Measurements from ENCODE around the gene CABLES1. TPM values are rescaled to one million over a fixed set of nuclear protein-coding genes. Genes with fewer than 3 reads are reported as not detected.
"Not testable (repeated sequence)": the region's sequence is repeated elsewhere in the genome, so short reads cannot be mapped to it uniquely, and the experiment has no call there.

The CABLES1 gene
- total RNA-seq, 1 experiment from 2014 or later, result 5.1 TPM

DNA sequence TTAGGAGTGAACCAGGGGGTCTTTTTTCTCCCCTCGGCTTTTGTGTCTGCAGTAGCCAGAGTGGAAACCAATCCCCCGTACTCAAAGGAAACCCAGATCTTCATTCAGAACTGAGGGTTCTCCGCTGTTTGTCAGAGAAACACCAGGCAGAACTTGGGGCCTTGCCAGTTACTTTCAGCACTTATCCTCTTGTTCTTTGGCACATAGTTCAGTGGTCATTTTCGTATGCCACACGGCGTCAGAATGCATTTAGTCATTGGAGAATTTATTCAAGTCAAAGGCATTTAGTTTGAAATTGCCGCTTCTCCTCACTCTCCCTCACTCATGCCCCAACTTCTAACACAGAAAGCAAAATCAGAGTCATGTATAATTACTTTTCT is 102.9 kb downstream of the CABLES1 start:
- Histone ChIP-seq H3K27ac (peak overlapping the region; percentile 40), H3K27me3 (replicated peaks) (no peaks in the 10 kb centered on the region), H3K4me1 (replicated peaks) (peaks cover 22% of the 10 kb centered on the region), H3K36me3 (no peaks in the 10 kb centered on the region), H3K9me3 (replicated peaks) (no peaks in the 10 kb centered on the region), H3K4me3 (peak overlapping the region; percentile 11)
- DNase-seq (ENCODE audit: low read depth in 1 of 2, low spot score in 2 of 2), result peak; percentile 56 to 58

DNA sequence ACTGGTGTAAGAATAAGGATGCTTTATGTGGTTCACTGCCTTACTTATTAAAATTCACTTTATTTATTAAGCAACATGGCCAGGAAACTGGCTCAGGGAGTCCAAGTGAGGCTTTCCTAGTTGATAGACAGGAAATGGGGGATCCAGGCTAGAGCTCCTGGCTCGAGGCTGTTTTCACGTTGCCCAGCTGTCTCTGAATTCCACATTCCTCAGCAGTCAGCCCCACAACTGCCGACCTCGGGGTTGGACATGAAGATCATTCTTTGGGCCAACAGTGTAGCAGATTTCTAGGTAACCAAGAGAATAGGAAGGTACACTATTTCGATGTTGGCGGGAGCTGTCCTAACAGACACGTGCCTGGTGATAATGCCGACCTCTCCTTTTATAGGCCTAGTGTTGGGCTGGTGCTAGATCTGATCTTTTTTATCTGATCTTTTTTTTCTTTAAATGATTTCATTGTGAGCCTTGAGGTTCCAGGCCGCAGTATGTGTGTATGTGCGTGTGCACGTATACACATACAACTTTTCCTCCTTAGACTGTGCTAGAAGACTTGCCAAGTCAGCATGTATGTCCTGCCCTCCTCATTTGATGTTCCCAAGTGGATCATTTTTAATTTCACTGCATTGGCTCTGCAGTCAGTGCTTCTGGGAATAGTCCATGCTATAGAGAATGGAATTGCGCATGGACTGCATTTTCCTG is 103.5 kb downstream of the CABLES1 start:
- peak overlapping the region; percentile 40 for H3K27ac ChIP-seq
- no peaks in the 10 kb centered on the region for H3K9me3 ChIP-seq (replicated peaks)
- peaks cover 22% of the 10 kb centered on the region for H3K4me1 ChIP-seq (replicated peaks)
- no peak for DNase-seq (ENCODE audit: low read depth in 1 of 2, low spot score in 2 of 2)
- H3K36me3 ChIP-seq, result no peaks in the 10 kb centered on the region
- no peak overlapping the region for H3K4me3 ChIP-seq
- H3K27me3 ChIP-seq (replicated peaks), result no peaks in the 10 kb centered on the region

DNA sequence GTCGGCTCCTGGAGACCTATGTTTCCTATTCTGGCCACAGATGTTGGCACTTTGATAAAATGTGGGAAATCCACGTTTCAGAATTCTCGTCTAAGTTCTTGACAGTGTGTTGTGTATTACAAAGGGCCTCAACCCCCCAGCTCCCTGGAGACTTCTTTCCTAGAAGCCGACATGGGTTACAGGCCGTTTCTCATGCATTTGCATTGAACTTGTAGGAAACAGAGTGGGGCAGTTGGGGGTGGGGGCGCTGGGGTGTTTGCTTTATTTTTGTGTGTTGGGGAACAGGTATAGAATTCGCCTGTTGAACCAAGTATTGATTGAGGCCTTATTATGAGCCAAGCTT is 104.0 kb downstream of the CABLES1 start:
- no peak for DNase-seq (ENCODE audit: low read depth in 1 of 2, low spot score in 2 of 2)
- Histone ChIP-seq H3K9me3 (replicated peaks) (no peaks in the 10 kb centered on the region), H3K4me3 (no peak overlapping the region), H3K27me3 (replicated peaks) (no peaks in the 10 kb centered on the region), H3K4me1 (replicated peaks) (peaks cover 22% of the 10 kb centered on the region), H3K27ac (no peak overlapping the region), H3K36me3 (no peaks in the 10 kb centered on the region)

DNA sequence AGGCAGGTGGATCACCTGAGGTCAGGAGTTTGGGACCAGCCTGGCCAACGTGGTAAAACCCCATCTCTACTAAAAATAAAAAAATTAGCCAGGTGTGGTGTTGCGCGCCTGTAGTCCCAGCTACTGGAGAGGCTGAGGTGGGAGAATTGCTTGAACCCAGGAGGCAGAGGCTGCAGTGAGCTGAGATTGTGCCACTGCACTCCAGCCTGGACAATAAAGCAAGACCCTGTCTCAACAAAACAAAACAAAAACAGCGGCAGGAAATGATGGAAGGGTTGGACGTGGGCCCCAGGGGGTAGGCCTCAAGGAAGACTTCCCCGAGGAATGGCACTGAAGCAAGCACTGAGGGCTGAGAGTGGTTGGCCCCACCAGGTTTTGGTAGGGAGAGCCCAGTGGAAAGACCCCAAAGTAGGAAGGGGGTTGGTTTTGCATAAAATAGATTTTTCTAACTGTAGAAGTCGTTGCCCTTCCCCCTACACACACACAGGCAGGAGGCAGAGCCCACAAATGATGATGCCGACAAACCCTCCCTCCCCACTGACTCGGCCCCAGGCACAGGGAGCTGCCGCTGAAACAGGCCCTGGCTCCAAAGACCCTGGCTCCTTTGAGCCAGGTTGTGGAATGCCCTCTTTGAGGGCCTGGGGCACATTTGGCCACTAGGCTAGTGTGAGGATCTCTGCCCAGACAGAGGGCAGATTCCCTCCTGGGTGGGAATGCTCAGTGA is 104.8 kb downstream of the CABLES1 start:
- H3K27ac ChIP-seq, result no peak overlapping the region

DNA sequence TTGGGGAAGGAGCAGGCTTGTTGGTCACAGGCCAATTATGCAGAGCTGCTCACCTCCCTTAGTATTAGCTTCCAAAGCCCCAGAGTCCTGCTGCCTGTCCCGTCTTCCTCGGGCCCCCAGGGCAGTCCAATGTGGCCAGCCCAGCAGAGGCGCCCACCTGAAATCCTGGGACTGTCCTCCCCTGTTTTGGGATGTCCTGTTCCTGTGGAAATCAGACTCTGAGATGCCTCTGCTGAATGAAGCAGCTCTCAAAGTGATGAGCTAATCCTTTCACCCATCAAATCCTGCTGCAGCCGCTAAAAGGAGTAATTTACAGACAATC is 105.3 kb downstream of the CABLES1 start:
- no peak overlapping the region for H3K4me3 ChIP-seq
- H3K4me1 ChIP-seq (replicated peaks), result peaks cover 22% of the 10 kb centered on the region
- H3K27ac ChIP-seq, result no peak overlapping the region
- H3K27me3 ChIP-seq (replicated peaks), result no peaks in the 10 kb centered on the region
- H3K9me3 ChIP-seq (replicated peaks), result no peaks in the 10 kb centered on the region
- no peaks in the 10 kb centered on the region for H3K36me3 ChIP-seq
- DNase-seq (ENCODE audit: low read depth in 1 of 2, low spot score in 2 of 2), result no peak

More for the DNA sequence above, 104.8 kb downstream of the CABLES1 start:
- no peaks in the 10 kb centered on the region for H3K9me3 ChIP-seq (replicated peaks)
- peaks cover 22% of the 10 kb centered on the region for H3K4me1 ChIP-seq (replicated peaks)
- no peak for DNase-seq (ENCODE audit: low read depth in 1 of 2, low spot score in 2 of 2)
- no peak overlapping the region for H3K4me3 ChIP-seq
- no peaks in the 10 kb centered on the region for H3K27me3 ChIP-seq (replicated peaks)
- no peaks in the 10 kb centered on the region for H3K36me3 ChIP-seq

DNA sequence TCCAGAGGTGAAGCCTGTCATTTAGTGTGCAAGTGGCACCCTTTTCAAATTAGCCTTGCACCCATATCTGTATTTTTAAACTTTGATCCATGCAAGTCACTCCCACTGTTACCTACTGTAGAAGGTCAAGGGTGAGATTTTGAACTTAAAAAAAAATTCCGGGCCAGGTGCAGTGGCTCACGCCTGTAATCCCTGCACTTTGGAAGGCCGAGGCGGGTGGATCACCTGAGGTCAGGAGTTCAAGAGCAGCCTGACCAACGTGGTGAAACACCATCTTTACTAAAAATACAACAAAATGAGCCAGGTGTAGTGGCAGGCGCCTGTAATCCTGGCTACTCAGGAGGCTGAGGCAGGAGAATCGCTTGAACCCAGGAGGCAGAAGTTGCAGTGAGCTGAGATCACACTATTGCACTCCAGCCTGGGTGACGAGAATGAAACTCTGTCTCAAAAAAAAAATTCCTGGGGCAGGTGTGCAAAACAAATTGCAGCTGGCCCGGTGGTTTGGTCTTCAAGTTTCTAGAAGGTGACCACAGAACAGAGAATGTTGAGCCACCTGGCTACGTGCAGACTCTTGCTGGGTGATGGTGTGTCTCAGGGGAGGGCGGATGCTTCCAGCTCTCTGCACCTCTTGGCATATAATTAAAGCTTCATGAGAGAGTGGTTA is 106.7 kb downstream of the CABLES1 start:
- not testable (repeated sequence) for H3K27ac ChIP-seq; H3K4me3 ChIP-seq; DNase-seq (ENCODE audit: low read depth in 1 of 2, low spot score in 2 of 2); H3K9me3 ChIP-seq (replicated peaks); H3K36me3 ChIP-seq; H3K27me3 ChIP-seq (replicated peaks)
- peaks cover 22% of the 10 kb centered on the region for H3K4me1 ChIP-seq (replicated peaks)

DNA sequence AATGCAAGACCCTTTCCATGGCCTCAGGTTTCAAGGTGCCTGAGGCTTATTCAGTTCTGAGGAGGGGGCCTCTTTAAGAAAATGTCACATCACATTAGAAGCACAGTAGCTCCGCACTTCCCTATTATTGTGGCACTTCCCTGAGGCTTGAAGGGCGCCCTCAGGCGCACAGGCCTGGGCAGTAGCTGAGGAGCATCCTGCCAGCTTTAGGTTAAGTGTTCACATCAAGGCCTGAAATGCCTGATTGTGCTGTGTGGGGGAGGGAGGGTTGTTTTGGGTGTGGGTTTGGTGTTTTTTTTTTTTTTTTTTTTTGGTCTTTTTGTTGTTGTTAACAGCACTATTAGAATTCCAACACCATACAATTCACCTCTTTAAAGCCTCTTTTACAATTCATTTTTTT is 107.9 kb downstream of the CABLES1 start:
- Histone ChIP-seq H3K4me1 (replicated peaks) (peaks cover 10% of the 10 kb centered on the region), H3K4me3 (no peak overlapping the region), H3K27me3 (replicated peaks) (no peaks in the 10 kb centered on the region), H3K27ac (no peak overlapping the region), H3K36me3 (no peaks in the 10 kb centered on the region), H3K9me3 (replicated peaks) (no peaks in the 10 kb centered on the region)
- DNase-seq (ENCODE audit: low read depth in 1 of 2, low spot score in 2 of 2), result no peak

DNA sequence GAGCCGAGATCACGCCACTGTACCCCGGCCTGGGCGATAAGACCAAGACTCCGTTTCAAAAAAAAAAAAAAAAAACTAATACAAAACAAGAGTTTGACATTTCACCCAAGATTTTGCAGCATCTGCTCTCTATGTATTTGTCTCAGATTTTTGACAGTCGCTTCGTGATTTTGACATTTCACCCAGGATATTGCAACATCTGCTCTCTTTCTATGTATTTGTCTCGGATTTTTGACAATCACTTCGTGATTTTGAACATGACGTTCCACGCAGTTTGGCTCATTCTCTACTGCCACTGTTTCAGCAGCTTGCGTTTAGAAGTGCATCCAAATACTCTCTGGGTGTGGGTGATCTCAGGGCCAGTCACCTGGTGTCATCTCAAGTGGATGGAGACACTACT is 108.5 kb downstream of the CABLES1 start:
- no peak for DNase-seq (ENCODE audit: low read depth in 1 of 2, low spot score in 2 of 2)
- Histone ChIP-seq H3K27me3 (replicated peaks) (no peaks in the 10 kb centered on the region), H3K4me1 (replicated peaks) (peaks cover 4% of the 10 kb centered on the region), H3K9me3 (replicated peaks) (no peaks in the 10 kb centered on the region), H3K36me3 (no peaks in the 10 kb centered on the region), H3K4me3 (no peak overlapping the region), H3K27ac (no peak overlapping the region)

DNA sequence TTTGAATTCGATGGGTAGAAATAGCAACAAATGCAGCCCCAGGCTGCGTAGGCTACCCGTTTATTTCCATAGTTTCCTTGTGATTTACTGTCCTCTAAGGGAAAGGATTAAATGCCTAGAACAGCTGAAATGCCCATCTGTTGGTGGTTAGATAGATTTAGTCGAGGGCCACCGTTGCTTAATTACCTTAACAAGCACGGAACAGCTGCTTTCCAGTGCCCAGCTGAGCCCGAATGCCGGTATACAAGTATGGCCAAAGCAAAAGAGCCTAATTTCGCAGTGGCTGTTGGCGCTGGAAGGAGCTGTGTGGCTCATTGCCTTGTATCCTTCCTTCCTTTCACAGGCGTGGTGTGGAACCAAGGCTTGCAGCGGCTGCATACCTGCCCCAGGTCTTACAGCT is 109.1 kb downstream of the CABLES1 start:
- no peak overlapping the region for H3K4me3 ChIP-seq

DNA sequence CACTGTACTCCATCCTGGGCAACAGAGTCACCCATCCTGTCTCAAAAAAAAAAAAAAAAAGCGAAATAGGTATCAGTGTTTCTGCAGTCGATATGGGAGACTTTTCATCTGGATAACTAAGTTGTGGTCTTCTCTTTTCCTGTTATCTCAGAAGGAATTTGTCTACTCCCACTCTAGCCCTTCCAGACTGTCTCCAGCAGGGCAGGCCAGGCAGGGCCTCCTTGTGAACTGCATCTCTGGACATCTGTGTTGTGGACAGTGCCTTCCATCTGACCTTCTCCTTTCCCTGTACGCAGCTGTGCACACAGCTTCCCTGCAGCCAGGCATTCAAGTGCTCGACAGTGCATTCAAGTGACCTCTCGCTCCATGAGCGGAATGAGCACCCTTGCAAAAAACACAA is 110.2 kb downstream of the CABLES1 start:
- no peak overlapping the region for H3K4me3 ChIP-seq
- H3K27me3 ChIP-seq (replicated peaks), result no peaks in the 10 kb centered on the region
- no peaks in the 10 kb centered on the region for H3K36me3 ChIP-seq
- no peaks in the 10 kb centered on the region for H3K4me1 ChIP-seq (replicated peaks)
- no peak overlapping the region for H3K27ac ChIP-seq
- H3K9me3 ChIP-seq (replicated peaks), result no peaks in the 10 kb centered on the region
- DNase-seq (ENCODE audit: low read depth in 1 of 2, low spot score in 2 of 2), result no peak

More for the DNA sequence above, 109.1 kb downstream of the CABLES1 start:
- Histone ChIP-seq H3K27ac (no peak overlapping the region), H3K4me1 (replicated peaks) (no peaks in the 10 kb centered on the region), H3K27me3 (replicated peaks) (no peaks in the 10 kb centered on the region), H3K36me3 (no peaks in the 10 kb centered on the region), H3K9me3 (replicated peaks) (no peaks in the 10 kb centered on the region)
- no peak for DNase-seq (ENCODE audit: low read depth in 1 of 2, low spot score in 2 of 2)

DNA sequence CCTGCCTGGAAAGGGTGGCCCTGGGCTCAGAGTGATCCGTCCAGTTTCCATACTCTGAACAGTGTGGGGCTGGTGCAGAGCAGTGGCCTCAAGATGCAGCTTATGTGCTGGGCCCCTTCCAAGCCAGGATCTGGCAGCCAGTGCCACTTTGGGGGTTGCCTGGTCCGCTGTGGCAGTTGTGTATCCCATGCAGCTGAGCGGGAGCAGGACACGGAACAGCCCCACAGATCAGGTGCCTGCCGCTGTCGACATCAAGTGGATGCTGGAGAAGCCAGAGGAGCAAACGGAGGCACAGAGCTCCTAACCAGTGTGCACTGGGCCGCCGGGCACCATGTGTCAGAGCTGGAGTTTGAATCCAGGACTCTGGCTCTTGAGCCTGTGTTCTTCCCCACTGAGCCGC is 112.0 kb downstream of the CABLES1 start:
- H3K27ac ChIP-seq, result no peak overlapping the region
- H3K36me3 ChIP-seq, result 0 out of 2 replicates have a peak, but pooled peaks cover 4% of the 10 kb centered on the region
- no peaks in the 10 kb centered on the region for H3K9me3 ChIP-seq (replicated peaks)
- no peak overlapping the region for H3K4me3 ChIP-seq
- no peaks in the 10 kb centered on the region for H3K27me3 ChIP-seq (replicated peaks)
- no peaks in the 10 kb centered on the region for H3K4me1 ChIP-seq (replicated peaks)
- no peak for DNase-seq (ENCODE audit: low read depth in 1 of 2, low spot score in 2 of 2)

DNA sequence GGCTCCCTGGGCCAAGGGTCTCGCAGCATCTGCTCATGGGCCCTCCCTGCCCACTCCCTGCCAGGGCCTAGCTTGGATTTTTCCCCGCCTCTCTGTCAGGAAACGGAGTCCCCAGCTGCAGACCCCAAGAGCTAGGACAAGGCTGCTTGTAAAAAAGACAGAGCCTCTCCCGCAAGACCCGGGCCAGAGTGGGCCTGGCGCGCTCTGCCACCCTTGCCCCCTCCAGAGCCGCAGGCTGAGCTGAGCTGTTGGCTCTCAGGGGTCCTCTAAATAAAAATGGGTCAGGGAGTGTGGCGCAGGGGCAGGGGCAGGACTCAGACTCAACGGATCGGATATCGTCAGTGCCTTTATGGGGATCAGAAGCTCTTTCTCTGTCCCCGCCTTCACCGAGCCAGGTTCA is 112.6 kb downstream of the CABLES1 start:
- Histone ChIP-seq H3K27ac (no peak overlapping the region), H3K4me1 (replicated peaks) (no peaks in the 10 kb centered on the region), H3K9me3 (replicated peaks) (no peaks in the 10 kb centered on the region), H3K36me3 (0 out of 2 replicates have a peak, but pooled peaks cover 8% of the 10 kb centered on the region), H3K27me3 (replicated peaks) (no peaks in the 10 kb centered on the region), H3K4me3 (no peak overlapping the region)
- no peak for DNase-seq (ENCODE audit: low read depth in 1 of 2, low spot score in 2 of 2)

DNA sequence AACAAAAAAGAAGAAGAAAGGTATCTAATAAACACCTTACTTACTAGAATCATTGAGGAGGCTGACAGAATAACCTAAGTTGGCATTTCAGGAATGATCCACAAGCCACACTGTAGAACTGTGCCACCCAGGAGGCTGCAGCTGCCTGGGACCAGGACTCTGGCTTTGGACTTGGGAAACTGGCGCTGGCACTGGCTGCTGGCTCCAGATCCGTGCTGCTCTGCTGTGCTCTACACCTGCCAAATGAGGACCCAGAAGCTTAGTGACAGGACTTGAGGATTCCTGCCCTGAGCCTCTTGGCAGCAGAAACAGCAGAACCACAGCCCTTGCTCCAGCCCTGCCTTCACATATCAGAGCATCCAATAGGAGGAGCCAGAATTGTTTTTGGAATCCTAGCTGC is 113.5 kb downstream of the CABLES1 start:
- DNase-seq (ENCODE audit: low read depth in 1 of 2, low spot score in 2 of 2), result no peak
- Histone ChIP-seq H3K27me3 (replicated peaks) (no peaks in the 10 kb centered on the region), H3K4me3 (no peak overlapping the region), H3K36me3 (0 out of 2 replicates have a peak, but pooled peaks cover 12% of the 10 kb centered on the region), H3K27ac (no peak overlapping the region), H3K4me1 (replicated peaks) (no peaks in the 10 kb centered on the region), H3K9me3 (replicated peaks) (no peaks in the 10 kb centered on the region)

DNA sequence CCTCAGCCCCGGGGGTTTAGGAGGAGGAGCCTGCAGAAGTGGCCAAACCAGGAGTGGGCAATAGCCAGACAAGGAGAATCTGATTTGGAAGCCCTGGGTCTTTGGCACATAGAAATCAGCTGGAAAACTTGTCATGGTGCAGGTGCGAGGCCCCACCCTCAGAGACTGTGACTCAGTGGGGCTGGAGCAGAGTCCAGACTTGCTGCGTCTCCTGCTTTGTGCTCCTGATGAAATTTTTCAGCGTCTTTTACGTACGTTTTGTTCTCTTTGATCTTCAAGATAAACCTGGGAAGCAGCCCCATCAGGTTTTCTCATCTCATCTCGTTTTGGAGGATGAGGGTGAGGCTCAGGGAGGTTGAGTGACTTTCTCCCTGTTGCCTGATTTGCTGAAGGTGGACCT is 114.1 kb downstream of the CABLES1 start:
- Histone ChIP-seq H3K27me3 (replicated peaks) (no peaks in the 10 kb centered on the region), H3K9me3 (replicated peaks) (no peaks in the 10 kb centered on the region), H3K4me3 (no peak overlapping the region), H3K36me3 (0 out of 2 replicates have a peak, but pooled peaks cover 12% of the 10 kb centered on the region), H3K4me1 (replicated peaks) (no peaks in the 10 kb centered on the region), H3K27ac (no peak overlapping the region)
- no peak for DNase-seq (ENCODE audit: low read depth in 1 of 2, low spot score in 2 of 2)

Measured in SJSA1 (cell line).